ENCODE results near the gene SCFD2.
"Not testable (repeated sequence)": the region's sequence is repeated elsewhere in the genome, so short reads cannot be mapped to it uniquely, and the experiment has no call there.

Gene SCFD2

GRCh38 chr4:53186714-53187358, 179.0 kb downstream of the SCFD2 start:
- Histone ChIP-seq H3K4me3 (ENCODE audit: low read length) (no peak overlapping the region), H3K4me1 (ENCODE audit: insufficient read depth, low read length) (no peaks in the 10 kb centered on the region)

GRCh38 chr4:53185869-53186585, 179.8 kb downstream of the SCFD2 start:
- H2AFZ ChIP-seq (ENCODE audit: low read depth, low read length): no peak overlapping the region

More at GRCh38 chr4:53186714-53187358, 179.0 kb downstream of the SCFD2 start:
- no peaks in the 10 kb centered on the region for H3K36me3 ChIP-seq (ENCODE audit: insufficient read depth, low read length)
- H3K9me3 ChIP-seq (ENCODE audit: low read length): no peaks in the 10 kb centered on the region
- H2AFZ ChIP-seq (ENCODE audit: low read depth, low read length): no peak overlapping the region
- no peaks in the 10 kb centered on the region for H3K27me3 ChIP-seq (ENCODE audit: insufficient read depth, low read length)

GRCh38 chr4:53183754-53184153, 182.1 kb downstream of the SCFD2 start:
- Histone ChIP-seq H3K9me3 (ENCODE audit: low read length) (no peaks in the 10 kb centered on the region), H3K4me3 (ENCODE audit: low read length) (no peak overlapping the region)

More at GRCh38 chr4:53185869-53186585, 179.8 kb downstream of the SCFD2 start:
- Histone ChIP-seq H3K4me3 (ENCODE audit: low read length) (no peak overlapping the region), H3K9me3 (ENCODE audit: low read length) (no peaks in the 10 kb centered on the region), H3K4me1 (ENCODE audit: insufficient read depth, low read length) (no peaks in the 10 kb centered on the region), H3K27me3 (ENCODE audit: insufficient read depth, low read length) (no peaks in the 10 kb centered on the region), H3K36me3 (ENCODE audit: insufficient read depth, low read length) (no peaks in the 10 kb centered on the region)

GRCh38 chr4:53177751-53178150, 188.1 kb downstream of the SCFD2 start:
- H3K4me1 ChIP-seq (ENCODE audit: insufficient read depth, low read length); H3K36me3 ChIP-seq (ENCODE audit: insufficient read depth, low read length); H3K27me3 ChIP-seq (ENCODE audit: insufficient read depth, low read length); H2AFZ ChIP-seq (ENCODE audit: low read depth, low read length); H3K4me3 ChIP-seq (ENCODE audit: low read length); H3K9me3 ChIP-seq (ENCODE audit: low read length): not testable (repeated sequence)

More at GRCh38 chr4:53183754-53184153, 182.1 kb downstream of the SCFD2 start:
- Histone ChIP-seq H3K27me3 (ENCODE audit: insufficient read depth, low read length) (no peaks in the 10 kb centered on the region), H3K4me1 (ENCODE audit: insufficient read depth, low read length) (no peaks in the 10 kb centered on the region), H3K36me3 (ENCODE audit: insufficient read depth, low read length) (no peaks in the 10 kb centered on the region), H2AFZ (ENCODE audit: low read depth, low read length) (no peak overlapping the region)

GRCh38 chr4:53175640-53176039, 190.2 kb downstream of the SCFD2 start:
- Histone ChIP-seq H3K4me3 (ENCODE audit: low read length) (no peak overlapping the region), H3K36me3 (ENCODE audit: insufficient read depth, low read length) (no peaks in the 10 kb centered on the region), H3K9me3 (ENCODE audit: low read length) (no peaks in the 10 kb centered on the region), H3K27me3 (ENCODE audit: insufficient read depth, low read length) (no peaks in the 10 kb centered on the region), H2AFZ (ENCODE audit: low read depth, low read length) (no peak overlapping the region), H3K4me1 (ENCODE audit: insufficient read depth, low read length) (no peaks in the 10 kb centered on the region)

- H3K36me3 ChIP-seq (ENCODE audit: insufficient read depth, low read length): no peaks in the 10 kb centered on the region
- H2AFZ ChIP-seq (ENCODE audit: low read depth, low read length): no peak overlapping the region
- no peaks in the 10 kb centered on the region for H3K4me1 ChIP-seq (ENCODE audit: insufficient read depth, low read length)
- H3K27me3 ChIP-seq (ENCODE audit: insufficient read depth, low read length): no peaks in the 10 kb centered on the region
- no peak overlapping the region for H3K4me3 ChIP-seq (ENCODE audit: low read length)
- H3K9me3 ChIP-seq (ENCODE audit: low read length): no peaks in the 10 kb centered on the region
These were observed 191.0 kb downstream of the SCFD2 start for GRCh38 chr4:53174823-53175222.

- Histone ChIP-seq H3K4me3 (ENCODE audit: low read length) (no peak overlapping the region), H3K4me1 (ENCODE audit: insufficient read depth, low read length) (no peaks in the 10 kb centered on the region), H3K27me3 (ENCODE audit: insufficient read depth, low read length) (no peaks in the 10 kb centered on the region), H3K36me3 (ENCODE audit: insufficient read depth, low read length) (no peaks in the 10 kb centered on the region), H2AFZ (ENCODE audit: low read depth, low read length) (no peak overlapping the region), H3K9me3 (ENCODE audit: low read length) (no peaks in the 10 kb centered on the region)
These were observed 192.3 kb downstream of the SCFD2 start for GRCh38 chr4:53173576-53173975.

- Histone ChIP-seq H3K27me3 (ENCODE audit: insufficient read depth, low read length) (no peaks in the 10 kb centered on the region), H3K4me3 (ENCODE audit: low read length) (no peak overlapping the region), H3K4me1 (ENCODE audit: insufficient read depth, low read length) (no peaks in the 10 kb centered on the region), H2AFZ (ENCODE audit: low read depth, low read length) (no peak overlapping the region), H3K36me3 (ENCODE audit: insufficient read depth, low read length) (no peaks in the 10 kb centered on the region), H3K9me3 (ENCODE audit: low read length) (no peaks in the 10 kb centered on the region)
These were observed 194.1 kb downstream of the SCFD2 start for GRCh38 chr4:53171797-53172196.

- no peak overlapping the region for H2AFZ ChIP-seq (ENCODE audit: low read depth, low read length)
- H3K9me3 ChIP-seq (ENCODE audit: low read length): no peaks in the 10 kb centered on the region
- no peaks in the 10 kb centered on the region for H3K36me3 ChIP-seq (ENCODE audit: insufficient read depth, low read length)
- H3K4me1 ChIP-seq (ENCODE audit: insufficient read depth, low read length): no peaks in the 10 kb centered on the region
- no peaks in the 10 kb centered on the region for H3K27me3 ChIP-seq (ENCODE audit: insufficient read depth, low read length)
- no peak overlapping the region for H3K4me3 ChIP-seq (ENCODE audit: low read length)
These were observed 195.9 kb downstream of the SCFD2 start for GRCh38 chr4:53169695-53170617.

GRCh38 chr4:53168228-53168627, 197.6 kb downstream of the SCFD2 start:
- Histone ChIP-seq H2AFZ (ENCODE audit: low read depth, low read length) (no peak overlapping the region), H3K27me3 (ENCODE audit: insufficient read depth, low read length) (no peaks in the 10 kb centered on the region), H3K36me3 (ENCODE audit: insufficient read depth, low read length) (no peaks in the 10 kb centered on the region), H3K9me3 (ENCODE audit: low read length) (no peaks in the 10 kb centered on the region), H3K4me3 (ENCODE audit: low read length) (no peak overlapping the region), H3K4me1 (ENCODE audit: insufficient read depth, low read length) (no peaks in the 10 kb centered on the region)

- H3K36me3 ChIP-seq (ENCODE audit: insufficient read depth, low read length): no peaks in the 10 kb centered on the region
- H2AFZ ChIP-seq (ENCODE audit: low read depth, low read length): no peak overlapping the region
- H3K27me3 ChIP-seq (ENCODE audit: insufficient read depth, low read length): no peaks in the 10 kb centered on the region
- H3K4me1 ChIP-seq (ENCODE audit: insufficient read depth, low read length): no peaks in the 10 kb centered on the region
- no peak overlapping the region for H3K4me3 ChIP-seq (ENCODE audit: low read length)
- no peaks in the 10 kb centered on the region for H3K9me3 ChIP-seq (ENCODE audit: low read length)
These were observed 202.9 kb downstream of the SCFD2 start for GRCh38 chr4:53162969-53163368.

- no peaks in the 10 kb centered on the region for H3K27me3 ChIP-seq (ENCODE audit: insufficient read depth, low read length)
- H3K36me3 ChIP-seq (ENCODE audit: insufficient read depth, low read length): no peaks in the 10 kb centered on the region
- H3K4me1 ChIP-seq (ENCODE audit: insufficient read depth, low read length): no peaks in the 10 kb centered on the region
- H2AFZ ChIP-seq (ENCODE audit: low read depth, low read length): no peak overlapping the region
- H3K9me3 ChIP-seq (ENCODE audit: low read length): no peaks in the 10 kb centered on the region
- no peak overlapping the region for H3K4me3 ChIP-seq (ENCODE audit: low read length)
These were observed 204.0 kb downstream of the SCFD2 start for GRCh38 chr4:53161787-53162433.
